Measurements from ENCODE around the gene CCDC146.
"Not testable (repeated sequence)": the region's sequence is repeated elsewhere in the genome, so short reads cannot be mapped to it uniquely, and the experiment has no call there.

DNA sequence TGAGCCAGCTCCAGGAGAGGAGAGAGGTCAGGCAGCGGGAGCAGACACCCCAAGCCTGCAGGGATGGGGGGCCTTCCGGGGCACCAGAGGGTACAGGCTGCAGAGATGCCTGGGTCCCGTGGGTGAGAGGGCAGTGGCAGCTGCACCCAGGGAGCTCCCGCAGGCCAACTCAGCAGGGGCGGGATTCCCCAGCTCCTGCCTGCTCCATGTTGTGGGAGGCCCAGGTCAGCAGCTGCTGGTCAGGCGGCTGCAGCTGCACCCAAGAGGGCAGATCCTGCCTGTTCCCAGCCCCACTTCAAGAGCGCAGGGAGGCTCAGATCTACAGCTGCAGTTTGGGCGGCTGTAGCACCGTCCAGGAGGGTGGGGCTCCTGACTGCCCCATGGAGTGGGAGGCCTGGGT is 4.6 kb downstream of the CCDC146 start:
- not testable (repeated sequence) for TF ChIP-seq RAD21 (IDR thresholded peaks at IDR 0.05); CTCF (IDR thresholded peaks at IDR 0.05; ENCODE audit: low read depth, low read length, missing input control); GABPA (IDR thresholded peaks at IDR 0.05 in 1 of 2, conservative IDR thresholded peaks at IDR 0.05 in 1 of 2); JUND (IDR thresholded peaks at IDR 0.05); NR2F2 (IDR thresholded peaks at IDR 0.05); REST (IDR thresholded peaks at IDR 0.05); TAF1 (conservative IDR thresholded peaks at IDR 0.05); YY1 (IDR thresholded peaks at IDR 0.05)
- TF ChIP-seq, protein P1, sequence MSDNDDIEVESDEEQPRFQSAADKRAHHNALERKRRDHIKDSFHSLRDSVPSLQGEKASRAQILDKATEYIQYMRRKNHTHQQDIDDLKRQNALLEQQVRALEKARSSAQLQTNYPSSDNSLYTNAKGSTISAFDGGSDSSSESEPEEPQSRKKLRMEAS (IDR thresholded peaks at IDR 0.05), result not testable (repeated sequence)
